GM12878 (cell line): ENCODE measurements around the gene UBE2QL1. TPM values are rescaled to one million over a fixed set of nuclear protein-coding genes. Genes with fewer than 3 reads are reported as not detected.

Experiments
- BCLAF1 ChIP-seq: fragments of 450-650 bp; IDR thresholded peaks from 2 replicates; pipeline ENCODE4 v1.6.1; 2017; ENCODE audit warnings: antibody characterized with exemption, mild to moderate bottlenecking, moderate library complexity
- CEBPB ChIP-seq, 2 experiments: fragments of 150-350 bp in 1 of 2; IDR thresholded peaks; 2 replicates each; pipeline ENCODE4 v1.6.1; 2012 to 2014; ENCODE audit warnings: low read depth in 2 of 2, low read length in 2 of 2, borderline replicate concordance in 1 of 2, inconsistent platforms in 1 of 2
- TARDBP ChIP-seq: IDR thresholded peaks from 2 replicates; pipeline ENCODE4 v1.6.1; 2016; ENCODE audit warnings: borderline replicate concordance
- YBX1 ChIP-seq: fragments of 450-650 bp; IDR thresholded peaks from 2 replicates; pipeline ENCODE4 v1.6.1; 2016; ENCODE audit warnings: antibody characterized with exemption
- ZBTB40 ChIP-seq: fragments of 450-650 bp; IDR thresholded peaks from 2 replicates; pipeline ENCODE4 v1.6.1; 2016; ENCODE audit warnings: mild to moderate bottlenecking, moderate library complexity, borderline replicate concordance
- ZNF687 ChIP-seq: fragments of 450-650 bp; IDR thresholded peaks from 2 replicates; pipeline ENCODE4 v1.6.1; 2017; ENCODE audit warnings: mild to moderate bottlenecking, moderate library complexity
- polyA plus RNA-seq, 11 experiments: library from polyadenylated mRNA; depleted of rRNA in 4 of 11; unstranded in 6 of 11; stranded (reverse) in 5 of 11; fragments of >200 nt; fragmentation: Nextera tagmentation in 4 of 11; fragmentation: Illumina TruSeq in 1 of 11; extraction: Ambion mirVana in 4 of 11; extraction: Trizol in 1 of 11; gene quantifications; 1 replicate in 1 of 11; 2 replicates in 10 of 11; pipeline versions ENCODE4 v1.2.1 to v1.2.3, GENCODE V29; 2011 to 2016; ENCODE audit warnings: inconsistent platforms in 2 of 11, missing spikeins in 2 of 11, low read depth in 1 of 11
- total RNA-seq, 4 experiments: library from RNA; depleted of rRNA in 3 of 4; stranded (reverse); fragments of >200 nt in 3 of 4; fragmentation: Illumina TruSeq in 1 of 4; extraction: Trizol in 1 of 4; gene quantifications; 2 replicates each; pipeline versions ENCODE4 v1.2.1 to v1.2.3, GENCODE V29; 2013 to 2021

The UBE2QL1 gene
- total and polyA plus RNA-seq, 10 of the 15 experiments (the other 5 are each of a cell fraction or from before 2014, with no cell fraction given), result 0.03 to 0.62 (median 0.04) TPM; not detected in 6

DNA sequence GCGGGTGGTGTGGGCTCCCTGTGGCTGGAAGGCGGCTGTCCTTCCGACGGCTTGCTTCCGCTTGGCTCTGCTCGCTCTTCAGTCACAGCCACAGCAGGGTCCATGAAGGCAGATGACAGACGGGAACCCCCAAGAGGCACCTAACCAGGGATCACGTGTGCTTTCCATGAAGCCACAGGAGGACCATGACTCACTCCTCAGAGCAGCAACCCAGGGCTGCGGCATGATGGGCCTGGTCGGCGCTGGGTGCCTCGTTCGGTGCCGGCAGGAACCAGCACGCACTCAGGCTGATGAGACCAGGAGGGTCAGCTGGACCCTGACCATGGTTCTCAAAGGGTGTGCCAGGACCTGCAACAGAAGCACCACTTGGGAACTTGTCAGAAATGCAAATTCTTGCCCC lies 37.5 kb upstream of the UBE2QL1 start (continued):
- no peak for TF ChIP-seq ZNF687
- no peak for TF ChIP-seq TARDBP
- TF ChIP-seq CEBPB (IDR thresholded peaks at IDR 0.05; ENCODE audit: borderline replicate concordance in 1 of 2, low read depth in 2 of 2, low read length in 2 of 2), result no peak
- TF ChIP-seq BCLAF1, result no peak
- TF ChIP-seq YBX1, result no peak
- no peak for TF ChIP-seq ZBTB40
